Measurements from ENCODE around the gene CEMIP2.

CEMIP2 gene

GRCh38 chr9:71670121-71670520 lies 98.2 kb downstream of the CEMIP2 start:
- Histone ChIP-seq H3K4me1 (no peaks in the 10 kb centered on the region), H3K9me3 (no peaks in the 10 kb centered on the region), H3K36me3 (no peaks in the 10 kb centered on the region), H3K27me3 (peaks cover 9% of the 10 kb centered on the region; the same call in 1 of the 2 replicates), H3K4me3 (ENCODE audit: low read depth, low read length) (no peak overlapping the region)
- TF ChIP-seq, protein P1, sequence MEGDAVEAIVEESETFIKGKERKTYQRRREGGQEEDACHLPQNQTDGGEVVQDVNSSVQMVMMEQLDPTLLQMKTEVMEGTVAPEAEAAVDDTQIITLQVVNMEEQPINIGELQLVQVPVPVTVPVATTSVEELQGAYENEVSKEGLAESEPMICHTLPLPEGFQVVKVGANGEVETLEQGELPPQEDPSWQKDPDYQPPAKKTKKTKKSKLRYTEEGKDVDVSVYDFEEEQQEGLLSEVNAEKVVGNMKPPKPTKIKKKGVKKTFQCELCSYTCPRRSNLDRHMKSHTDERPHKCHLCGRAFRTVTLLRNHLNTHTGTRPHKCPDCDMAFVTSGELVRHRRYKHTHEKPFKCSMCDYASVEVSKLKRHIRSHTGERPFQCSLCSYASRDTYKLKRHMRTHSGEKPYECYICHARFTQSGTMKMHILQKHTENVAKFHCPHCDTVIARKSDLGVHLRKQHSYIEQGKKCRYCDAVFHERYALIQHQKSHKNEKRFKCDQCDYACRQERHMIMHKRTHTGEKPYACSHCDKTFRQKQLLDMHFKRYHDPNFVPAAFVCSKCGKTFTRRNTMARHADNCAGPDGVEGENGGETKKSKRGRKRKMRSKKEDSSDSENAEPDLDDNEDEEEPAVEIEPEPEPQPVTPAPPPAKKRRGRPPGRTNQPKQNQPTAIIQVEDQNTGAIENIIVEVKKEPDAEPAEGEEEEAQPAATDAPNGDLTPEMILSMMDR (IDR thresholded peaks at IDR 0.05; ENCODE audit: low read depth, low read length): no peak
- DNase-seq: no peak

GRCh38 chr9:71669284-71669995 lies 98.9 kb downstream of the CEMIP2 start:
- Histone ChIP-seq H3K27me3 (peaks cover 13% of the 10 kb centered on the region), H3K4me3 (ENCODE audit: low read depth, low read length) (no peak overlapping the region), H3K9me3 (no peaks in the 10 kb centered on the region), H3K36me3 (no peaks in the 10 kb centered on the region), H3K4me1 (no peaks in the 10 kb centered on the region; the same call in 1 of the 2 replicates)
- no peak for DNase-seq
- TF ChIP-seq, protein P1 (IDR thresholded peaks at IDR 0.05; ENCODE audit: low read depth, low read length): no peak

- H3K27me3 ChIP-seq: peaks cover 15% of the 10 kb centered on the region
- TF ChIP-seq, protein P1 (IDR thresholded peaks at IDR 0.05; ENCODE audit: low read depth, low read length): no peak
- no peak overlapping the region for H3K4me3 ChIP-seq (ENCODE audit: low read depth, low read length)
- no peak for DNase-seq
- H3K36me3 ChIP-seq: no peaks in the 10 kb centered on the region
- no peaks in the 10 kb centered on the region; the same call in 1 of the 2 replicates for H3K4me1 ChIP-seq
- no peaks in the 10 kb centered on the region for H3K9me3 ChIP-seq
Measured at GRCh38 chr9:71668717-71669116, 99.6 kb downstream of the CEMIP2 start.

GRCh38 chr9:71665247-71665646 lies 103.1 kb downstream of the CEMIP2 start:
- Histone ChIP-seq H3K4me1 (no peaks in the 10 kb centered on the region; the same call in 1 of the 2 replicates), H3K36me3 (no peaks in the 10 kb centered on the region), H3K27me3 (peaks cover 27% of the 10 kb centered on the region), H3K4me3 (ENCODE audit: low read depth, low read length) (no peak overlapping the region), H3K9me3 (no peaks in the 10 kb centered on the region)
- TF ChIP-seq, protein P1 (IDR thresholded peaks at IDR 0.05; ENCODE audit: low read depth, low read length): no peak
- DNase-seq: no peak

DNA sequence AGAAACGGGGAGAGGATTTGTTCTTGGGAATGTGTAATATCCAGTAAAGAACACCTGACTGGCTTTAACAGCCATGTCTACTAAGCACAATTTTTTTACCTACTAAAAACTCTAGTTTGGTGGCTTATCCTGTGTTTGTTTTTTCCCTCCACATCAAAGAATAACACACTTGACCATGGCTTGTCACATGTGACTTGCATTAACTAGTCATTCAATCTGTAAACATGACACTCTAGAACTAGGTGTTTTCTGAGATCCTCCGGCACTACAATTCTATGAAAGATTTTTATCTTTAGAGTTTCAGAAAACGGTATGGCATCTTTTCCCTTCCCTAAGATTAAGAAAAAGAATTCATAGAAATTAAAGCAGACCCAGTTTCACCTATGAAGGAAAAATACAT lies 103.7 kb downstream of the CEMIP2 start:
- Histone ChIP-seq H3K27me3 (peaks cover 27% of the 10 kb centered on the region), H3K9me3 (no peaks in the 10 kb centered on the region)
- TF ChIP-seq, protein P1 (IDR thresholded peaks at IDR 0.05; ENCODE audit: low read depth, low read length): no peak

DNA sequence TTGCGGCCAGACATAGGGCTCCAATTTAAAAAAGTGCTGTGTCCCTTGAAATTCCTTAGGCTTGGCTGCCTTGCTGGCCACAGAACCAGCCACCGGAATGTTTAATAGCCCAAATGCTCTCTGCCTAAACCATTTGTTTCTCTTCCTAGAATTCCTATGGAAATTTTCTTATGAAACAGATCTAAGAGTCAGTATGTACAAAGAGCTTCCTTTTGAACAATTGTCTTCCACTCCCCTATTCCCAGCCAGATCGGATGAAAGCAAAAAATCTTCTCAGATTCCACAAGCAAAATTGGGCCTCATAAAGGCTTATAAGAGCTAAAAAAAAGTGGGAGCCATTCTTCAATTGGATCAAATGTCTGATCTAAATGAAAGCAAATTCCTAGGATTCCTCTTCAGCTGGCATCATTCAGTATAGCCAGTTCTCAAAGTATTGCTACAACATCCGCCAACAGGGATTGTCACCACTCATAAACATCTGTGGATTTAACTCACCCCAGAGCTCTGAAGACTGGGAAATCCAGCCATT lies 104.3 kb downstream of the CEMIP2 start:
- H3K27me3 ChIP-seq: peaks cover 27% of the 10 kb centered on the region
- no peaks in the 10 kb centered on the region for H3K36me3 ChIP-seq
- DNase-seq: no peak
- H3K9me3 ChIP-seq: no peaks in the 10 kb centered on the region
- TF ChIP-seq, protein P1 (IDR thresholded peaks at IDR 0.05; ENCODE audit: low read depth, low read length): no peak
- H3K4me1 ChIP-seq: no peaks in the 10 kb centered on the region; the same call in 1 of the 2 replicates
- H3K4me3 ChIP-seq (ENCODE audit: low read depth, low read length): no peak overlapping the region

More for the DNA sequence above, 103.7 kb downstream of the CEMIP2 start:
- no peaks in the 10 kb centered on the region for H3K36me3 ChIP-seq
- no peaks in the 10 kb centered on the region; the same call in 1 of the 2 replicates for H3K4me1 ChIP-seq
- H3K4me3 ChIP-seq (ENCODE audit: low read depth, low read length): no peak overlapping the region
- no peak for DNase-seq
